ENCODE measurements around the gene SOWAHD.
"Not testable (repeated sequence)": the region's sequence is repeated elsewhere in the genome, so short reads cannot be mapped to it uniquely, and the experiment has no call there.

DNA sequence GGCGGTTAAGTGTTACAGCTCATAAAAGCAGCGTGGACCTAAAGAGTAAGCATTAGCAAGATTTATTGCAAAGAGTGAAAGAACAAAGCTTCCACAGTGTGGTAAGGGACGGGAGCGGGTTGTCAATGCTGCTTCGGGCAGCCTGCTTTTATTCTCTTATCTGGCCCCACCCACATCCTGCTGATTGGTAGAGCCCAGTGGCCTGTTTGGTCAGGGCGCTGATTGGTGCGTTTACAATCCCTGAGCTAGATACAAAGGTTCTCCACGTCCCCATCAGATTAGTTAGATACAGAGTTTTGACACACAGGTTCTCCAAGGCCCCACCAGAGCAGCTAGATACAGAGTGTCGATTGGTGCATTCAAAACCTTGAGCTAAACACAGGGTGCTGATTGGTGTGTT is 8.3 kb upstream of the SOWAHD start:
- TF ChIP-seq, protein P1, sequence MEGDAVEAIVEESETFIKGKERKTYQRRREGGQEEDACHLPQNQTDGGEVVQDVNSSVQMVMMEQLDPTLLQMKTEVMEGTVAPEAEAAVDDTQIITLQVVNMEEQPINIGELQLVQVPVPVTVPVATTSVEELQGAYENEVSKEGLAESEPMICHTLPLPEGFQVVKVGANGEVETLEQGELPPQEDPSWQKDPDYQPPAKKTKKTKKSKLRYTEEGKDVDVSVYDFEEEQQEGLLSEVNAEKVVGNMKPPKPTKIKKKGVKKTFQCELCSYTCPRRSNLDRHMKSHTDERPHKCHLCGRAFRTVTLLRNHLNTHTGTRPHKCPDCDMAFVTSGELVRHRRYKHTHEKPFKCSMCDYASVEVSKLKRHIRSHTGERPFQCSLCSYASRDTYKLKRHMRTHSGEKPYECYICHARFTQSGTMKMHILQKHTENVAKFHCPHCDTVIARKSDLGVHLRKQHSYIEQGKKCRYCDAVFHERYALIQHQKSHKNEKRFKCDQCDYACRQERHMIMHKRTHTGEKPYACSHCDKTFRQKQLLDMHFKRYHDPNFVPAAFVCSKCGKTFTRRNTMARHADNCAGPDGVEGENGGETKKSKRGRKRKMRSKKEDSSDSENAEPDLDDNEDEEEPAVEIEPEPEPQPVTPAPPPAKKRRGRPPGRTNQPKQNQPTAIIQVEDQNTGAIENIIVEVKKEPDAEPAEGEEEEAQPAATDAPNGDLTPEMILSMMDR (IDR thresholded peaks at IDR 0.05): not testable (repeated sequence)
- not testable (repeated sequence) for TF ChIP-seq POLR2A (IDR thresholded peaks at IDR 0.05)

Measured in vagina (tissue), 2 donors.